ENCODE data around the gene BRD3OS.

DNA sequence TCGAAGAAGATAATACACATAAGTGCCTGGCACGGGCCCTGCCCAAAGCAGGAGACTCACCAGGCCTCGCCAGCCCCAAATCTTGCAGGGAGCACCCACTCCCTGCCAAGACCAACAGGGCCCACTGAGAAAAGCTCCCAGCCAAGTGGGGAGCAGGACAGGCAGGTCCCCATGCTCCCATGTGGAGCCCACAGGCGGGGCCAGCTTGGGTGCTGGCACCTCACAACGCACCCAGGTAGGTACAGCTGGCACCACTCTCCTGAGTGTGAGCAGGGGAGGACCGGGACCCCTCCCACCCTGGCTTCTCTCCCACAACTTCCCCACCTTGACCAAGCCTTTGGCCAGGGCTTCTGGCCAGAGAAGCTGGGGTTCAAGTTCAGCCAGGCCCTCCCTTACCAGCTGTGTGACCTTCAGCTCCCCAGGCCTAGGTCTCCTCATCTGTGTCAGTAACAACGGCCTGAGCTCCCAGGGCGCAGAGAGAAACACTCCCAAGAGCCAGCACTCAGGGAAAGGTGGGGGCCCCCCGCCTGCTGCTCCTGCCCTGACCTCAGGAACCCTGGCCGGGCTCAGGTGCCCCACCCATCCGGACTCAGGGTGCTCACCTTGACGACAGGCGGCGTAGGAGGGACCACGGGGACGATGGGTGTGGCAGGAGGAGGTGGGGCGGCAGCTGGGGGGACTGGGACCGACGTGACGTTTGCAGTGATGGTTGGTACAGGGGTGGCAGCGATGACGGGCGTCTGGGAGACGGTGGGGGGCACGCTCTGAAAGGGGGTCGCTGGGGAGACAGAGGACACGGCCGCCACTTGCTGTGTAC, 24.7 kb downstream of the BRD3OS start:
- no peak for TF ChIP-seq SUZ12 (IDR thresholded peaks at IDR 0.05)
- TF ChIP-seq CTBP1 (IDR thresholded peaks at IDR 0.05; ENCODE audit: borderline replicate concordance), result no peak
- TF ChIP-seq ARNT (IDR thresholded peaks at IDR 0.05), result no peak
- TF ChIP-seq BHLHE40 (IDR thresholded peaks at IDR 0.05; ENCODE audit: borderline replicate concordance), result no peak
- no peak for TF ChIP-seq ELF4 (IDR thresholded peaks at IDR 0.05)
- TF ChIP-seq FOXK2 (IDR thresholded peaks at IDR 0.05), result no peak
- no peak for TF ChIP-seq TARDBP (IDR thresholded peaks at IDR 0.05)
- no peak for TF ChIP-seq NFRKB (IDR thresholded peaks at IDR 0.05)
- no peak for TF ChIP-seq L3MBTL2 (conservative IDR thresholded peaks at IDR 0.05)
- TF ChIP-seq, protein P1, sequence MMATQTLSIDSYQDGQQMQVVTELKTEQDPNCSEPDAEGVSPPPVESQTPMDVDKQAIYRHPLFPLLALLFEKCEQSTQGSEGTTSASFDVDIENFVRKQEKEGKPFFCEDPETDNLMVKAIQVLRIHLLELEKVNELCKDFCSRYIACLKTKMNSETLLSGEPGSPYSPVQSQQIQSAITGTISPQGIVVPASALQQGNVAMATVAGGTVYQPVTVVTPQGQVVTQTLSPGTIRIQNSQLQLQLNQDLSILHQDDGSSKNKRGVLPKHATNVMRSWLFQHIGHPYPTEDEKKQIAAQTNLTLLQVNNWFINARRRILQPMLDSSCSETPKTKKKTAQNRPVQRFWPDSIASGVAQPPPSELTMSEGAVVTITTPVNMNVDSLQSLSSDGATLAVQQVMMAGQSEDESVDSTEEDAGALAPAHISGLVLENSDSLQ (IDR thresholded peaks at IDR 0.05), result no peak
- TF ChIP-seq SP1 (IDR thresholded peaks at IDR 0.05), result no peak
- TF ChIP-seq FOXM1 (IDR thresholded peaks at IDR 0.05; ENCODE audit: borderline replicate concordance), result no peak
- TF ChIP-seq LEF1 (IDR thresholded peaks at IDR 0.05; ENCODE audit: borderline replicate concordance), result no peak
